NB4 (cell line): Measurements from ENCODE around the gene AIG1.

Experiments used
- DNase-seq: peaks from one replicate; pipeline ENCODE4 v3.0.0; 2010; ENCODE audit warnings: low read depth
- H3K4me3 ChIP-seq: one replicate; pipeline ENCODE4 v1.5.1; 2011; ENCODE audit warnings: mild to moderate bottlenecking, low read depth, low read length, moderate library complexity
- MYC ChIP-seq: IDR thresholded peaks from 2 replicates; pipeline ENCODE4 v1.6.1; 2011; ENCODE audit warnings: low read depth, low read length
- POLR2A ChIP-seq: IDR thresholded peaks from 2 replicates; pipeline ENCODE4 v1.6.1; 2011; ENCODE audit warnings: mild to moderate bottlenecking; ENCODE audit not compliant: insufficient read length; ENCODE audit errors: extremely low read depth
- TF ChIP-seq, protein P1 (sequence below): IDR thresholded peaks from 2 replicates; pipeline ENCODE4 v1.6.1; 2011; ENCODE audit warnings: low read depth, low read length
- TF ChIP-seq, protein P2 (sequence below): IDR thresholded peaks from one replicate; pipeline ENCODE4 v1.5.1; 2012; ENCODE audit warnings: low read depth, low read length

Gene AIG1

DNA sequence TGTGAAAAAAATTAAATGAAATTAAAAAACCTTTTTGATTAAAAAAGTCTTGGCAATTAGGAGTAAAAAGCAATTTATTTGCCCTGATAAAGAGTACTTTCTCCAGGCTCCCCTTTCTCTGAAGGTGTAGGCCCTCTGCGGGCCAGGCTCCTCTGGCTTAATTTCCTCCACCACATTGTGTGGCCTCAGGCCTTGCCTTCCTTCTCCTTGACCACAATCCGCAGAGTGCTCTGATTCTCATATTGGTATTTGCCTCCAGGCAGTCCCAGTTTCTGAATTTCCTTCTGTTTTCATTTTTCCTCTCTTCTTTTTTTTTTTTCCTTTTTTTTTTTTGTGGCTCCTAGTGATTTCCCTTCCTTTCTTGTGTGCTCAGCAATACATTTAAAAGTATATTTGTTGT lies 96.4 kb downstream of the AIG1 start:
- no peak for TF ChIP-seq MYC
- TF ChIP-seq, protein P1, sequence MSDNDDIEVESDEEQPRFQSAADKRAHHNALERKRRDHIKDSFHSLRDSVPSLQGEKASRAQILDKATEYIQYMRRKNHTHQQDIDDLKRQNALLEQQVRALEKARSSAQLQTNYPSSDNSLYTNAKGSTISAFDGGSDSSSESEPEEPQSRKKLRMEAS = no peak
- TF ChIP-seq, protein P2, sequence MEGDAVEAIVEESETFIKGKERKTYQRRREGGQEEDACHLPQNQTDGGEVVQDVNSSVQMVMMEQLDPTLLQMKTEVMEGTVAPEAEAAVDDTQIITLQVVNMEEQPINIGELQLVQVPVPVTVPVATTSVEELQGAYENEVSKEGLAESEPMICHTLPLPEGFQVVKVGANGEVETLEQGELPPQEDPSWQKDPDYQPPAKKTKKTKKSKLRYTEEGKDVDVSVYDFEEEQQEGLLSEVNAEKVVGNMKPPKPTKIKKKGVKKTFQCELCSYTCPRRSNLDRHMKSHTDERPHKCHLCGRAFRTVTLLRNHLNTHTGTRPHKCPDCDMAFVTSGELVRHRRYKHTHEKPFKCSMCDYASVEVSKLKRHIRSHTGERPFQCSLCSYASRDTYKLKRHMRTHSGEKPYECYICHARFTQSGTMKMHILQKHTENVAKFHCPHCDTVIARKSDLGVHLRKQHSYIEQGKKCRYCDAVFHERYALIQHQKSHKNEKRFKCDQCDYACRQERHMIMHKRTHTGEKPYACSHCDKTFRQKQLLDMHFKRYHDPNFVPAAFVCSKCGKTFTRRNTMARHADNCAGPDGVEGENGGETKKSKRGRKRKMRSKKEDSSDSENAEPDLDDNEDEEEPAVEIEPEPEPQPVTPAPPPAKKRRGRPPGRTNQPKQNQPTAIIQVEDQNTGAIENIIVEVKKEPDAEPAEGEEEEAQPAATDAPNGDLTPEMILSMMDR = no peak
- no peak for TF ChIP-seq POLR2A
- H3K4me3 ChIP-seq = no peak overlapping the region
- DNase-seq = no peak

DNA sequence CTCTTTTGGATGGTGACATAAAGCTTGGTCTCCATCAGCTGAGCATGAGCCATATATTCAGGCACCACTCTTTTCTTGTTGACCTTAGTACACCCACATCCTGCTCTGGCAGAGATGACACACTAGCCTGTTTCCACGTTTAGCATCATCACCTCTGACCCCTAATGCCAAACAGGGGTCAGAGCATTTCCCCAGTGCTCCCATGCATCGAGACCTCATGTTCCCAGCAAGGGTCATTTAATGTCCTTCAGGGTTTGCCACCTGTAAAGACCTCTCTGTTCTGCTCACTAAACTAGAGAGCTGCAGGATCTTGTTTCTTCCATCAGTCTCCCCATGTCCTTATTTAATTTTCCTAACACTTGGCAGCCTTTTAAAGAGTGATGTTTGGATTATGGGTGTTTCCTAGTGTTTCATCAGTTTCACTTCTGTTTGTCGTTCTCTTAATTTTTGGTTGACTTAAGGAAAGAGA lies 97.5 kb downstream of the AIG1 start:
- H3K4me3 ChIP-seq = no peak overlapping the region
- DNase-seq = no peak
- TF ChIP-seq, protein P2 = no peak
- TF ChIP-seq MYC (no peak), POLR2A (no peak)
- TF ChIP-seq, protein P1 = no peak

DNA sequence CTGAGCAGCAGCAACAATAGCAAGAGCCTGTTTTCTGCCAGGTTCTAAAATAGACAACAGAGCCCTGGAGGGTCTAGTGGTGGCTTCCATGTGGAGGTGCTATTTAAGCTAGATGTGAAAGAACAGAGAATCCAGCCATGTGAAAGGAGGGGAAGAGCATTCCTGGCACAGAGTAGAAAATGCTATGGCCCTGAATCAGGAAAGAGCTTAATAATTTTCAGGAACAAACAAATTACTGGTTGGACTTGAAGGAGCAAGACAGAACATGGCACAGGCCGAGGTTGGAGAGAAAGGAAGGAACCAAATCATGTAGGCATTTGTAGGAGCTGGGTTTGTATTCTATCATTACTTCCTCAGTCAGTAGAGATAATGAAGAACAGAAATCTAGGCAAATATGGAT lies 98.3 kb downstream of the AIG1 start:
- H3K4me3 ChIP-seq = no peak overlapping the region
- DNase-seq = no peak
- TF ChIP-seq, protein P2 = no peak
- TF ChIP-seq POLR2A = no peak
- TF ChIP-seq MYC = no peak
- TF ChIP-seq, protein P1 = no peak

DNA sequence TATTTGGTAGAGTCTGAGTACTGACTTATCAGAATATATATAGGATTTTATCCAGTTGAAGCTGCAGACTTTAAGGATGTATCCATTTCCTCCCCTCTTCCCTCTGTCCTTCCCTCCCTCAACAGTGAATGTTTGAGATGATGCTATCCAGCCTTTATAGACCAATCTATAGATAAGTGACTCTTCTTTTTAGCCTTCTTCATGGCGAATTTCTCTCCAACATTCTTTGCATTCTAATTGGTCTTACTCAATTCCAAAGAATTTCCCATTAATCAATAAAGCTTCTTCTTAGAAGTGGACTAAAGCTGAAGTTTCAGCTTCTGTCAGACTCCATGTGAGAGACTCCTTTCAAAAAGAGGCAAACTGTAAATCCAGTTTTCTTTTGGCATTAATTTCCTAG lies 99.3 kb downstream of the AIG1 start:
- no peak overlapping the region for H3K4me3 ChIP-seq
- no peak for TF ChIP-seq POLR2A
- TF ChIP-seq, protein P2 = no peak
- TF ChIP-seq MYC = no peak
- TF ChIP-seq, protein P1 = no peak
- DNase-seq = no peak

DNA sequence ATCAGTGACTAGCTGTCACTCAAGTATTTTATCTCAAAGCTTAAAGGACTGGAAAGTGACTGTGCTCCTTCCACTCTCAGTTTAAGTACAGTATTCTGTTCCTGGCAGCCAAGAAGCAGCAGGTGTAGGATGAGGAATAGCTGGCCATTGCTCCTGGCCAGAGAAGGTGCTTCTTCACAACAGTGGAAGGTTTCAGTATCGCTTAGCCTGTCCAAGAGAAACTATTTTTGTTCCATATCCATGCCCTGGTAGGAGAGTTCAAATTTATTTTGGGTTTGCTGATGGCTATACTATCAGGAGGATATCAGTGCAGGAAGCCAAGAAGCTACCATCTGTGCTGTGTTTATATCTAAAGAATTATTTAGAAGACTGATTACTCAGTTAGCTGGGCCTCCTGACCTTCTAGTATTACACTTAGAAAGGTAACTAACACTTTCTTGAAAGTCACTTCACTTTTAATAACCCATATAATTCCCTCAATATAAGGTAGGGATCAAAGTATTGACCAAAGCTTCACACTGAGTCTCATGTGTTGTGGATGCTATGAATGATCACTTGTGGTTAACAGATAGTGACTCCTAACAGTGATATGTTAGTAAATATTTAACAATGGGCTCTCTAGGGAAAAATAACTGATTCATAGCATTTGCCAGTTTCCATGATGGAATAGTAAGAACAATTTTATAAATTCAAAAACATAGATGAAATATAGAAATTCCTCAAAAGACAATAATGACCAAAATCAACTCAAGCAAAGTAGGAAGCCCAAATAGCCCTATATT lies 99.9 kb downstream of the AIG1 start:
- TF ChIP-seq, protein P2 = no peak
- no peak for TF ChIP-seq POLR2A
- no peak for TF ChIP-seq MYC
- TF ChIP-seq, protein P1 = no peak
- DNase-seq = no peak
- H3K4me3 ChIP-seq = no peak overlapping the region

DNA sequence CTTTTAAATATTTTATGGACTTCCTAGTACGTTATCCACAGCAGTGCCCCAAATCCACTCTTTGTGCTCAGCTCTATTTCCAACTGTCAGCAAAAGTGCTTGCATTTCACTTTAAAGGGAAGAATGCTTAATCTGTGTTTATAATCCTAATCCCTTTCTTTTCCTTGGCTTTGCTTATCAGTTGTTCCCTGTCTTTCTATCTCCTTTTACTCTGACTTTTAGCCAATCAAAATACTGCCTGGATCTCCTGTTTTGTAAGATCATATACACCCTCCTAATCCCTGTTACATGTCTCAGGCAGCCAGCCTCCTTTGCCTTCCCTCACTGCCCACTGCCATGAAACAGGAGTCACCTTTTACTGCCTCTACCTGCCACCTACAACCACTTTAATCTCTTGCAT lies 102.9 kb downstream of the AIG1 start:
- no peak overlapping the region for H3K4me3 ChIP-seq
- TF ChIP-seq MYC (no peak), POLR2A (no peak)
- TF ChIP-seq, protein P2 = no peak
- TF ChIP-seq, protein P1 = no peak

More for the DNA sequence above, 102.9 kb downstream of the AIG1 start:
- DNase-seq = no peak
